Prostate gland (tissue), 2 donors: ENCODE measurements around the gene EGF.

Source experiments
- CTCF ChIP-seq, 4 experiments: fragments of 200-600 bp in 2 of 4; fragments of 450-650 bp in 2 of 4; sonication (generic) in 2 of 4; IDR thresholded peaks; 1 replicate in 3 of 4; 2 replicates in 1 of 4; pipeline ENCODE4 v1.5.1; 2016 to 2019; ENCODE audit warnings: antibody characterized with exemption in 4 of 4, mild to moderate bottlenecking in 2 of 4, moderate library complexity in 2 of 4
- POLR2A ChIP-seq: fragments of 450-650 bp; IDR thresholded peaks from one replicate; pipeline ENCODE4 v1.6.1; 2016; ENCODE audit warnings: antibody characterized with exemption, mild to moderate bottlenecking

GRCh38 chr4:109879636-109880314 is 32.9 kb upstream of the EGF start:
- TF ChIP-seq POLR2A = no peak
- TF ChIP-seq CTCF (IDR thresholded peaks at IDR 0.05) = no peak
